Upper lobe of left lung (tissue), 6 donors: ENCODE measurements around the gene MFRP. TPM values are rescaled to one million over a fixed set of nuclear protein-coding genes. Genes with fewer than 3 reads are reported as not detected.

Experiments used
- ATAC-seq, 2 donors: fragments of 200-7000 bp; cut with Tn5 transposase; one replicate each; pipeline ENCODE4 v1.9.1; 2022; ENCODE audit warnings: mild to moderate bottlenecking in 2 of 2, moderate library complexity in 2 of 2; ENCODE audit not compliant: low FRiP score in 2 of 2
- DNase-seq, 2 donors: peaks; one replicate each; pipeline ENCODE4 v3.0.0-alpha.2; 2019 to 2020
- H3K27ac ChIP-seq, 4 donors: fragments of 200-600 bp; sonication (generic); one replicate each; pipeline ENCODE4 v1.5.1; 2016 to 2019
- H3K27me3 ChIP-seq, 4 donors: fragments of 200-600 bp; sonication (generic); one replicate each; pipeline ENCODE4 v1.5.1; 2017 to 2019
- H3K36me3 ChIP-seq, 4 donors: fragments of 200-600 bp; sonication (generic); one replicate each; pipeline ENCODE4 v1.5.1; 2016 to 2019
- H3K4me1 ChIP-seq, 4 donors: fragments of 200-600 bp; sonication (generic); one replicate each; pipeline ENCODE4 v1.5.1; 2018 to 2019
- H3K4me3 ChIP-seq, 4 donors: fragments of 200-600 bp; sonication (generic); one replicate each; pipeline ENCODE4 v1.5.1; 2017 to 2019; ENCODE audit warnings: mild to moderate bottlenecking in 2 of 4, moderate library complexity in 1 of 4
- H3K9me3 ChIP-seq, 4 donors: fragments of 200-600 bp; sonication (generic); one replicate each; pipeline ENCODE4 v1.5.1; 2018 to 2019
- EP300 ChIP-seq, 4 donors: sonication (generic); formaldehyde crosslinking; IDR thresholded peaks; one replicate each; pipeline ENCODE4 v1.5.1; 2017; ENCODE audit warnings: antibody characterized with exemption in 4 of 4, control low read depth in 2 of 4
- POLR2A ChIP-seq, 4 donors: fragments of 450-650 bp; IDR thresholded peaks; one replicate each; pipeline ENCODE4 v1.5.1; 2016 to 2017; ENCODE audit warnings: antibody characterized with exemption in 4 of 4, mild to moderate bottlenecking in 2 of 4
- POLR2AphosphoS5 ChIP-seq, 2 donors: sonication (generic); formaldehyde crosslinking; IDR thresholded peaks; one replicate each; pipeline ENCODE4 v1.5.1; 2017; ENCODE audit warnings: antibody characterized with exemption in 2 of 2
- WGBS, 2 donors: methylation state at CpG; one replicate each; pipeline ENCODE4 v1.1.5; 2017 to 2018; 5-methylcytosine and 5-hydroxymethylcytosine counted together
- total RNA-seq, 6 donors: library from RNA; depleted of rRNA in 4 of 6; stranded (reverse); fragments of >200 nt in 4 of 6; gene quantifications; one replicate each; pipeline versions ENCODE4 v1.1.0 to v1.2.1, GENCODE V29; 2016 to 2021
- TF ChIP-seq, protein P1 (sequence below), 6 experiments: fragments of 450-650 bp in 4 of 6; fragments of 200-600 bp in 2 of 6; sonication (generic) in 2 of 6; IDR thresholded peaks; one replicate each; pipeline ENCODE4 v1.5.1; 2016 to 2019; ENCODE audit warnings: antibody characterized with exemption in 6 of 6
- donor health status: DM: no; HTN: no; CAD: no; lungs with moderate emphysema.
- donor health status: DM: no; HTN: yes; CAD: no; lungs with severe emphysema.

Gene MFRP
- total RNA-seq, 6 donors from 2014 or later: not detected

DNA sequence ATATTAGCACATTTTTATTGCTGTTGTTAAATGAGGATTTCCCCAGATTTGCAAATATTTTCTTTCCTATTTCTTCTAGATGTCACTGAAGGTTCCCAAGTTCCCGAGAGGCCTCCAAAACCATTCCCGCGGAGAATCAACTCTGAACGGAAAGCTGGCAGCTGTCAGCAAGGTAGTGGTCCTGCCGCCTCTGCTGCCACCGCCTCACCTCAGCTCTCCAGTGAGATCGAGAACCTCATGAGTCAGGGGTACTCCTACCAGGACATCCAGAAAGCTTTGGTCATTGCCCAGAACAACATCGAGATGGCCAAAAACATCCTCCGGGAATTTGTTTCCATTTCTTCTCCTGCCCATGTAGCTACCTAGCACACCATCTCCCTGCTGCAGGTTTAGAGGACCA, 47.1 kb downstream of the MFRP start:
- Histone ChIP-seq H3K36me3 (peaks cover 7 to 78% (median 61%) of the 10 kb centered on the region in 4 donors), H3K27me3 (no peaks in the 10 kb centered on the region), H3K4me3 (no peak overlapping the region), H3K9me3 (no peaks in the 10 kb centered on the region), H3K27ac (no peak overlapping the region), H3K4me1 (no peaks in the 10 kb centered on the region)
- TF ChIP-seq POLR2A (IDR thresholded peaks at IDR 0.05): no peak
- TF ChIP-seq EP300 (IDR thresholded peaks at IDR 0.05): no peak
- TF ChIP-seq, protein P1, sequence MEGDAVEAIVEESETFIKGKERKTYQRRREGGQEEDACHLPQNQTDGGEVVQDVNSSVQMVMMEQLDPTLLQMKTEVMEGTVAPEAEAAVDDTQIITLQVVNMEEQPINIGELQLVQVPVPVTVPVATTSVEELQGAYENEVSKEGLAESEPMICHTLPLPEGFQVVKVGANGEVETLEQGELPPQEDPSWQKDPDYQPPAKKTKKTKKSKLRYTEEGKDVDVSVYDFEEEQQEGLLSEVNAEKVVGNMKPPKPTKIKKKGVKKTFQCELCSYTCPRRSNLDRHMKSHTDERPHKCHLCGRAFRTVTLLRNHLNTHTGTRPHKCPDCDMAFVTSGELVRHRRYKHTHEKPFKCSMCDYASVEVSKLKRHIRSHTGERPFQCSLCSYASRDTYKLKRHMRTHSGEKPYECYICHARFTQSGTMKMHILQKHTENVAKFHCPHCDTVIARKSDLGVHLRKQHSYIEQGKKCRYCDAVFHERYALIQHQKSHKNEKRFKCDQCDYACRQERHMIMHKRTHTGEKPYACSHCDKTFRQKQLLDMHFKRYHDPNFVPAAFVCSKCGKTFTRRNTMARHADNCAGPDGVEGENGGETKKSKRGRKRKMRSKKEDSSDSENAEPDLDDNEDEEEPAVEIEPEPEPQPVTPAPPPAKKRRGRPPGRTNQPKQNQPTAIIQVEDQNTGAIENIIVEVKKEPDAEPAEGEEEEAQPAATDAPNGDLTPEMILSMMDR (IDR thresholded peaks at IDR 0.05): no peak
- DNase-seq: no peak
- ATAC-seq: no peak
- WGBS, 2 donors: 98 to 99% methylated on average over 9 of the region's 9 CpGs

DNA sequence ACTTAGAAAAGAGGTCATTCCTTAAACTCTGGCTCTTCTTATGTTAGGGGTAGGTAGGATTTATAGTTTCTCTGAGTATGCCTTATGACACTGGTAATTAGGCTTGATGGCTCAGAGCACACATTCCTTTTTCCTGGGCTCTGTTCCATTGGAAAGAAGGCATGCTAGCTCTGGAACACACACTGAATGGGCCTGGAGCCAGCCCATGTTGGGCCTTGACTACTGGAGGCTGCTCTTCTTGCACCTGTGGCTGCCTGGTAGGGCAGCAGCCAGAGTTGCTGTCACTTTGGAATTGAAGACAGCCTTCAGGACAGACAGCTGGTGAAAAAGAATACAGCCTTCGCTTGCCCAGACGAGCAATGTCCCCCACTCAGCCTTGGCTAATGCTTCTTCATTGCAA, 47.8 kb downstream of the MFRP start:
- Histone ChIP-seq H3K4me1 (no peaks in the 10 kb centered on the region), H3K27me3 (no peaks in the 10 kb centered on the region), H3K27ac (no peak overlapping the region), H3K4me3 (no peak overlapping the region), H3K36me3 (peaks cover 7 to 71% (median 54%) of the 10 kb centered on the region in 4 donors), H3K9me3 (no peaks in the 10 kb centered on the region)
- ATAC-seq: no peak
- WGBS, 2 donors: 78 to 91% methylated on average over 2 of the region's 2 CpGs
- TF ChIP-seq EP300 (IDR thresholded peaks at IDR 0.05) (no peak), POLR2A (IDR thresholded peaks at IDR 0.05) (no peak), POLR2AphosphoS5 (IDR thresholded peaks at IDR 0.05) (no peak)
- TF ChIP-seq, protein P1 (IDR thresholded peaks at IDR 0.05): no peak
- DNase-seq: no peak

- H3K36me3 ChIP-seq: peaks cover 7 to 68% (median 50%) of the 10 kb centered on the region in 4 donors
Measured at GRCh38 chr11:119297938-119298337, 48.6 kb downstream of the MFRP start.

GRCh38 chr11:119295178-119295577, 51.3 kb downstream of the MFRP start:
- peaks cover 0 to 7% (median 3%) of the 10 kb centered on the region in 4 donors for H3K9me3 ChIP-seq
- no peaks in the 10 kb centered on the region for H3K27me3 ChIP-seq
- DNase-seq (no peak), ATAC-seq (no peak)
- no peaks in the 10 kb centered on the region for H3K4me1 ChIP-seq
- TF ChIP-seq, protein P1 (IDR thresholded peaks at IDR 0.05): no peak
- TF ChIP-seq POLR2AphosphoS5 (IDR thresholded peaks at IDR 0.05) (no peak), POLR2A (IDR thresholded peaks at IDR 0.05) (no peak), EP300 (IDR thresholded peaks at IDR 0.05) (no peak)
- no peak overlapping the region for H3K4me3 ChIP-seq
- H3K27ac ChIP-seq: no peak overlapping the region
- WGBS, 2 donors: 48 to 60% methylated on average over 3 of the region's 3 CpGs
- H3K36me3 ChIP-seq: peaks cover 3 to 51% (median 32%) of the 10 kb centered on the region in 4 donors

More at GRCh38 chr11:119297938-119298337, 48.6 kb downstream of the MFRP start:
- Histone ChIP-seq H3K9me3 (no peaks in the 10 kb centered on the region), H3K4me3 (no peak overlapping the region), H3K27ac (no peak overlapping the region), H3K27me3 (no peaks in the 10 kb centered on the region), H3K4me1 (no peaks in the 10 kb centered on the region)
- ATAC-seq (no peak), DNase-seq (no peak)
- 57 to 63% methylated on average over 3 of the region's 3 CpGs for WGBS, 2 donors
- no peak for TF ChIP-seq POLR2AphosphoS5 (IDR thresholded peaks at IDR 0.05)
- TF ChIP-seq, protein P1 (IDR thresholded peaks at IDR 0.05): no peak
- TF ChIP-seq EP300 (IDR thresholded peaks at IDR 0.05): no peak
- no peak for TF ChIP-seq POLR2A (IDR thresholded peaks at IDR 0.05)

DNA sequence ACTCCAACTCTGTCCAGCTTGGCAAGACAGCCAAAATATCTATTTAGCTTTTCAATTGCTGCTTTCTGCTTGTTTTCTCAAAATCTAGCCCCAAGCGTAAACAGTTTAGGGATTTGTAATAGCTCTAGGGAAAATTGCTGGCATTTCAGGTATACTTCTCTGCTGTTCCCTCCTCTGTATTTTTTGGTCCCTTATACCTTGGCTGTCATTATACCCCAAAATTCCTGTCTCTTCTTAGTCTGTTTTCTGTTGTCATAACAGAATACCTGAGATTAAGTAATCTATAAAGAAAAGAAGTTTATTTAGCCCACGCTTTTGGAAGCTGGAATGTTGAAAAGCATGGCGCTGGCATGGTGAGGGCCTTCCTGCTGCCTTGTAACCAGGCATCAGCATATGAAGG, 53.0 kb downstream of the MFRP start:
- Histone ChIP-seq H3K9me3 (peaks cover 0 to 7% (median 3%) of the 10 kb centered on the region in 4 donors), H3K27me3 (no peaks in the 10 kb centered on the region), H3K27ac (no peak overlapping the region), H3K4me3 (no peak overlapping the region), H3K4me1 (no peaks in the 10 kb centered on the region), H3K36me3 (peaks cover 3 to 41% (median 23%) of the 10 kb centered on the region in 4 donors)
- DNase-seq (no peak), ATAC-seq (no peak)
- TF ChIP-seq, protein P1 (IDR thresholded peaks at IDR 0.05): no peak
- TF ChIP-seq POLR2A (IDR thresholded peaks at IDR 0.05) (no peak), POLR2AphosphoS5 (IDR thresholded peaks at IDR 0.05) (no peak), EP300 (IDR thresholded peaks at IDR 0.05) (no peak)
- WGBS, 2 donors: 95 to 97% methylated on average over 3 of the region's 3 CpGs
